Measurements from ENCODE around the gene ERGIC3.
A peak's percentile ranks its signal among the peaks of the same experiment; 100 is the strongest.

ERGIC3 gene

GRCh38 chr20:35561671-35562070, 19.8 kb downstream of the ERGIC3 start:
- no peak for DNase-seq (ENCODE audit: low spot score)

- DNase-seq (ENCODE audit: low spot score) = no peak
These were observed 20.7 kb downstream of the ERGIC3 start for GRCh38 chr20:35562541-35563110.

GRCh38 chr20:35563834-35564233, 22.0 kb downstream of the ERGIC3 start:
- no peak for DNase-seq (ENCODE audit: low spot score)

GRCh38 chr20:35564905-35565304, 23.0 kb downstream of the ERGIC3 start:
- no peak for DNase-seq (ENCODE audit: low spot score)

- no peak for DNase-seq (ENCODE audit: low spot score)
These were observed 26.8 kb downstream of the ERGIC3 start for GRCh38 chr20:35568645-35569044.

DNA sequence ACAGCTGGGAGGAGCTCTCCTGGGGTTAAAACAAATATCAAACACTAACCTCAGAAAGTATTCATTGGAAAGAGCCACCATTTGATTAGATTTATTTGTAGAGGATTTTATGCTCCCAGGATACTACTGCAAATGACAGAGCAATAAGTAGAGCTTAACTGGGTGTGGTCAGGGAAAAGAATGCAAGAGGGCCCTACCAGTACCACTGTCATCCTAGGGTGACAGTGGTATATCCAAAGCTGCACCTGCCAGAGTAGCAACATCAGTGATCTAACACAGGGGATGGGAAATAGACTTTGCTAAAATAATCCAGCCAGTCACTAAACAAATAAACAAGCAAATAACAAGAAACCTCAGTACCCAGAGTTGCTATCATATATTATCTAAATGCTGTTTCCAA, 29.7 kb downstream of the ERGIC3 start:
- no peak for DNase-seq (ENCODE audit: low spot score)

GRCh38 chr20:35572838-35573237, 31.0 kb downstream of the ERGIC3 start:
- no peak for DNase-seq (ENCODE audit: low spot score)

DNA sequence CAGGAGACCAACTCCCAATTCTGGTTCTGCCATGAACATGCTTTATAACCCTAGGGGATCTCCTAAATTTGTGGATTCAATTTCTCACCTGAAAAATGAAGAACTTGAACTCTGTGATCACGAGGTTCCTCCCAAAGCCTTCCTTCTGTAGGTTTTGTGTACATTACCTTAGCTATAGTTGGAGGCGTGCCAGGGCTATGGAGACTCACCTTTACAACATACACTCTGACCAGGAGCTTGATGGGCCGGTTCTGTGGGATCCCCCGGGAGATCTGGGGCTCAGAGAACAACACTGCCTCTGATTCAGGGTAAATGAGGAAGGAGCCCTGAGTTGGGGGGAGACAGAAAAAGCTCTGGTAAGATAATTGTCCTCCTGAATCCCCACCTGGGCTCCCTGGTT, 34.1 kb downstream of the ERGIC3 start:
- no peak for DNase-seq (ENCODE audit: low spot score)

GRCh38 chr20:35576816-35577215, 34.9 kb downstream of the ERGIC3 start:
- no peak for DNase-seq (ENCODE audit: low spot score)

DNA sequence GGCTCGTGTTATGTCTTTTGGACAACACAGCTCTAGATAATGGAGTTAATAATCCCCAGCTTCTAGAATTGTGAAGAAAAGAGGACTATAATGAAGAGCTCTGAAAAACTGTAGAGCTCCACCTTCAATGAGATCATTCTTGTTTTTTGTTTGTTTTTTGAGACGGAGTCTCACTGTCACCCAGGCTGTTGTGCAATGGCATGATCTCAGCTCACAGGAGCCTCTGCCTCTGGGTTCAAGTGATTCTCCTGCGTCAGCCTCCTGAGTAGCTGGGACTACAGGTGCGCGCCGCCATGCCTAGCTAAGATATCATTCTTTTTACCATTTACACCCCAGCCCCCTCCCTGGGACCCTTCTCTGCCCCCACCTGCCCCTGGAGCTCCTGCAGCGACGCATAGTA, 36.6 kb downstream of the ERGIC3 start:
- no peak for DNase-seq (ENCODE audit: low spot score)

GRCh38 chr20:35579196-35579595, 37.3 kb downstream of the ERGIC3 start:
- no peak for DNase-seq (ENCODE audit: low spot score)

DNA sequence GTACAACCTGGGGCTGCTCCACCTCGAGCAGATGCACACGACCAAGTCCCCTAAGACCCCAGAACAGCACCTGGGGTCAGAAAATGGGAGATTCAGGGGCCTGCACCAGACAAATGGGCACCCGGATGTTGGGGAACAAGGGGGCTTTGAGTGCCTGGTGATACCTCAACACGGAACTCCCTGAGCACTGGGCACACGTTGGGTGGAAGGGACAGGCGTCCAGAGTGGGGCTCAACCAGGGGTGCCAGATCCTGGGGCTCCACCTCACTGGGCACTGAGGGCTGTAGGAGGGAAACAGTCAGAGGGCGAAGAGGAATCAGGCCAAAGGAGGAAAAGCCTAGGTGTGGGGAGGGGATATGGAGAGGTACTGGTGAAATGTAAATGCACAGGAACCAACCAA, 40.3 kb downstream of the ERGIC3 start:
- no peak for DNase-seq (ENCODE audit: low spot score)

GRCh38 chr20:35582741-35583404, 41.0 kb downstream of the ERGIC3 start:
- DNase-seq (ENCODE audit: low spot score) = no peak

DNA sequence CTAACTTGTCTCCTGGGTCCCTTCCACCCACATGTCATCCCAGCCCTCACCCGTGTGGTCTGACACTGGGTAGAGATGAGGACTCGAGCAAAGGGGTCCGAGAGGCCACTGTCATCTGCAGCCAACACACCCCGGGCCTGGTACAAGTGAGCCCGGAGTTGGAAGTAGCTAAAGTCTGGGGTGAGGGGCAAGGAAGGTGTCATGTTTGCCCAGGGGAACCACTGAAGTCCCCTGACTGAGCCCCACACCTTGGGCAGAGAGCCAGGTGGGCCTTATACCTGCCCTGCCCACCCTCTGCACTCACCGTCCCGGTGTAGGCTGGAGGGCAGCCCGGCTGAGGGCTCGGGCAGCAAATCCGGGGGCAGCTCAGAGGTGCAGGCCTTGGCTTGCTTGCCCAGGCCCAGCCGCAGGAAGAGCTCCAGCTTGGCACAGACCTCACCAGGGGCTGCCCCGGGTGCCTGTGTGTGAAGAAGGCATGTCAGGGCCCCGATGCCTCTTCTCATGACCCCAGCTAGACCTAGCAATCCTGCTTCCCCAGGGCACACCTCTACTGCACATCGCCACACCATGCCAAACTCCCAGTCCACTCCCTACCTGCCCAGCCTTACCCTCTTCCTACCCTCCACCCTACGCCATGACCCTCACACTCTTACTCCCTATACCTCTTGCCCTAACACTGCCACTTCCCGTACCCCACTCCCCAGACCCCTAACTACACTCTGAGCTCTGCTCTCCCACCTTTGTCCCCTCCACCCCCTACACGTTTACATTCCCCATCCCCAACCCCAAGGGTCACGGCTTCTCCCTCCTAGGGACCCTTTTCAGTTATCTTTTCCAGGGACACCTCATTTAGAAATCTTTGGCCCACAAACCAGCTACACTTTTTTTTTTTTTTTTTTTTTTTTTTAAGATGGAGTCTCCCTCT, 42.0 kb downstream of the ERGIC3 start:
- DNase-seq (ENCODE audit: low spot score) = no peak

DNA sequence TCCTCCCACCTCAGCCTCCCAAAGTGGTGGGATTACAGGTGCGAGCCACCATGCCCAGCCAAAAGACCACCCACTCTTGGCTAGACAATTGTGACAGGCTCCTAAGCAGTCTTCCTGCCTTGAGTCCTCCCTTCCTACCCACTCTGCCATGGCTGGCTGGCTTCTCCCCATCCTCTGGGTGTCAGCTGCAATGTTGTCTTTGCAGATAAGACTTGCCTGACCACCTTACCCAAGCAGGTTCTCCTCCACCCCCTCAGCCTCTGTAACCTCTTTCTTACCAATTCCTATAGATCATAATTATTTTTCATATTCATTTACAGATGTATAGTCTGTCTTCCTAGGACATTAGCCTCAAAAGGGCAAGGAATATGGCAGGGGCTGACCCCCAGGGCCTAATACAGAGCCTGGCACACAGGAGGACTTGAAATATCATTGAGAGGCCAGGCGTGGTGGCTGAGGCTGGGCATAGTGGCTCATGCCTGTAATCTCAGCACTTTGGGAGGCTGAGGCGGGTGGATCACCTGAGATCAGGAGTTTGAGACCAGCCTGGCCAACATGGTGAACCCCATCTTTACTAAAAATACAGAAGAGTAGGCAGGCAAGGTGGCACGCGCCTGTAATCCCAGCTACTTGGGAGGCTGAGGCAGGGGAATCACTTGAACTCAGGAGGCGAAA, 45.0 kb downstream of the ERGIC3 start:
- DNase-seq (ENCODE audit: low spot score) = no peak

- DNase-seq (ENCODE audit: low spot score) = no peak
These were observed 45.6 kb downstream of the ERGIC3 start for GRCh38 chr20:35587436-35587835.

GRCh38 chr20:35588397-35588796, 46.5 kb downstream of the ERGIC3 start:
- no peak for DNase-seq (ENCODE audit: low spot score)

- no peak for DNase-seq (ENCODE audit: low spot score)
These were observed 50.6 kb downstream of the ERGIC3 start for GRCh38 chr20:35592339-35592974.

DNA sequence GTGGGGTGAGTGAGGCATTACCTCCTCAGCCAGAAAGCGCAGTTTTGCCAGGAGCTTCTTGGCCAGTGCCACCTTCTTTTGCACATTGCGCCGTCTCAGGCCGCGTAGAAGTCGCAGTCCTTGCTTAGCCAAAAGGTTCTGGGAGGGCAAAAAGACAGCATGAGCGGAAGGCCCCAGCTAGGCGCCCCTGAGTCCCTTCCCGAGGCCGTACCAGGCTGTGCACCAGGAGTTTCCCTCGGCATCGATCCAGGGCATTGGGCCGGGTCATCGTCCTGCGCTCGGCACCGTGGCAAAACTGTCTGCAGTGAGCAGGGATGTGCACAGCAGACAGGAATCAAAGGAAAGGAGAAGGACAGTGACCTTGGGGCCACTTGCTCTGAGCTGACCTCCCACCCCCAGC, 53.6 kb downstream of the ERGIC3 start:
- no peak for DNase-seq (ENCODE audit: low spot score)

DNA sequence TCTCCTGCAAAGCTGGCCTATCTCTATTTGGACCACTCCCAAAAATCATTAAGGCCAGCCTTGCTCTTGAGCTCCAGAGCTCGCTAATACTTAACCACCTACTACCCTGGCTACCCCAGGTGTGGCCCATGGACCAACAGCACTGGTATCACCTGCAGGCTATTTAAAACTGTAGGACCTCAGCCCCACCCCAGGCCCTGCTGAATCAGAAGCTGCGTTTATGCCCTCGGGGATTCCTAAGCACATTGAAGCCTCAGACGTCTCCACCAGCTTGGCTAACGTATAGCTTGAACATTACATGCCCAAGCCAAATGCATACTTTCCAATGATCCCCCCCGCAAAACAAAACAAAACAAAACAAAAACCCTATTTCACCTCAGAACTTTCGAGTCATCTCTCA, 54.0 kb downstream of the ERGIC3 start:
- DNase-seq (ENCODE audit: low spot score) = no peak

- DNase-seq (ENCODE audit: low spot score) = no peak
These were observed 55.3 kb downstream of the ERGIC3 start for GRCh38 chr20:35597186-35597585.

- DNase-seq (ENCODE audit: low spot score) = peak; percentile 23
These were observed 56.6 kb downstream of the ERGIC3 start for GRCh38 chr20:35598476-35598875.

Measured in putamen (tissue), 1 donor.